Transverse colon (tissue), 4 donors: ENCODE data around the gene CNMD. TPM values are rescaled to one million over a fixed set of nuclear protein-coding genes. Genes with fewer than 3 reads are reported as not detected.

Experiments used
- DNase-seq: peaks from one replicate; pipeline ENCODE4 v3.0.0-alpha.2; 2019
- H3K27ac ChIP-seq, 4 donors: fragments of 200-600 bp; sonication (generic); 2 replicates each; pipeline ENCODE4 v1.5.1; 2016 to 2018; ENCODE audit warnings: inconsistent platforms in 4 of 4
- H3K27me3 ChIP-seq: fragments of 200-600 bp; sonication (generic); 2 replicates; pipeline ENCODE4 v1.5.1; 2017; ENCODE audit warnings: inconsistent platforms
- H3K36me3 ChIP-seq, 4 donors: fragments of 200-600 bp; sonication (generic); 2 replicates each; pipeline ENCODE4 v1.5.1; 2017 to 2019; ENCODE audit warnings: inconsistent platforms in 4 of 4
- H3K4me1 ChIP-seq, 4 donors: fragments of 200-600 bp; sonication (generic); 2 replicates each; pipeline ENCODE4 v1.5.1; 2017 to 2020; ENCODE audit warnings: inconsistent platforms in 4 of 4
- H3K4me3 ChIP-seq, 4 donors: fragments of 200-600 bp; sonication (generic); 1 replicate in 1 of 4; 2 replicates in 3 of 4; pipeline versions ENCODE4 v1.5.1 to v1.6.1; 2017 to 2019; ENCODE audit warnings: inconsistent platforms in 4 of 4
- H3K9me3 ChIP-seq, 2 donors: fragments of 200-600 bp; sonication (generic); 2 replicates each; pipeline ENCODE4 v1.5.1; 2017 to 2019; ENCODE audit warnings: inconsistent platforms in 2 of 2
- CTCF ChIP-seq, 5 experiments: fragments of 200-600 bp in 3 of 5; fragments of 450-650 bp in 2 of 5; sonication (generic) in 3 of 5; IDR thresholded peaks; 1 replicate in 2 of 5; 2 replicates in 3 of 5; pipeline ENCODE4 v1.5.1; 2016 to 2017; ENCODE audit warnings: antibody characterized with exemption in 5 of 5, inconsistent platforms in 3 of 5, mild to moderate bottlenecking in 2 of 5, moderate library complexity in 1 of 5
- EP300 ChIP-seq: sonication (generic); formaldehyde crosslinking; IDR thresholded peaks from one replicate; pipeline ENCODE4 v1.6.1; 2017; ENCODE audit warnings: antibody characterized with exemption, low read depth
- POLR2A ChIP-seq: fragments of 450-650 bp; IDR thresholded peaks from one replicate; pipeline ENCODE4 v1.6.1; 2016; ENCODE audit warnings: antibody characterized with exemption, mild to moderate bottlenecking, moderate library complexity
- POLR2AphosphoS5 ChIP-seq, 3 donors: sonication (generic); formaldehyde crosslinking; IDR thresholded peaks; one replicate each; pipeline ENCODE4 v1.6.1; 2016; ENCODE audit warnings: antibody characterized with exemption in 3 of 3
- WGBS, 2 donors: methylation state at CpG; one replicate each; pipeline ENCODE4 v1.1.5; 2018; ENCODE audit warnings: low coverage in 1 of 2; 5-methylcytosine and 5-hydroxymethylcytosine counted together
- in situ Hi-C, 4 donors: fragments of 200-750 bp; cut with MboI; loops; one replicate each; pipeline versions ENCODE4 v1.15.0 to v1.15.1; 2017; ENCODE audit warnings: low sequenced_read_pairs in 3 of 4, low pct_ligation_motif_present in 1 of 4, low pct_unique_long_range_greater_than_20kb in 1 of 4
- intact Hi-C: fragments of 100-400 bp; cut with DNase I; formaldehyde crosslinking; loops from one replicate; pipeline ENCODE4 v1.15.1; 2023; ENCODE audit warnings: low total_unique reads
- total RNA-seq, 4 donors: library from RNA; depleted of rRNA; stranded (reverse); fragments of >200 nt; gene quantifications; one replicate each; pipeline ENCODE4 v1.1.0, GENCODE V29; 2016

Gene CNMD
- total RNA-seq, 4 donors from 2014 or later = not detected

GRCh38 chr13:52775511-52775910 lies 35.9 kb upstream of the CNMD start:
- Histone ChIP-seq H3K4me1 (no peaks in the 10 kb centered on the region), H3K27me3 (no peaks in the 10 kb centered on the region), H3K27ac (no peak overlapping the region), H3K36me3 (no peaks in the 10 kb centered on the region), H3K9me3 (no peaks in the 10 kb centered on the region), H3K4me3 (no peak overlapping the region)
- in situ Hi-C loops (no loop called here), intact Hi-C loops (no loop called here)
- no peak for DNase-seq
- TF ChIP-seq CTCF (IDR thresholded peaks at IDR 0.05) = no peak
- no peak for TF ChIP-seq POLR2AphosphoS5 (IDR thresholded peaks at IDR 0.05)
- no peak for TF ChIP-seq EP300
- TF ChIP-seq POLR2A = no peak
- 56% methylated on average over 5 of the region's 5 CpGs for WGBS, 2 donors

GRCh38 chr13:52767949-52768516 lies 28.4 kb upstream of the CNMD start:
- Histone ChIP-seq H3K27me3 (no peaks in the 10 kb centered on the region), H3K4me3 (no peak overlapping the region), H3K27ac (no peak overlapping the region), H3K9me3 (no peaks in the 10 kb centered on the region), H3K36me3 (no peaks in the 10 kb centered on the region), H3K4me1 (no peaks in the 10 kb centered on the region)
- TF ChIP-seq POLR2AphosphoS5 (IDR thresholded peaks at IDR 0.05) (no peak), EP300 (no peak), CTCF (IDR thresholded peaks at IDR 0.05) (no peak), POLR2A (no peak)
- 75 to 76% methylated on average over 4 of the region's 4 CpGs for WGBS, 2 donors
- DNase-seq = no peak
- intact Hi-C loops = no loop called here
- in situ Hi-C loops = no loop called here

GRCh38 chr13:52765611-52766390 lies 26.2 kb upstream of the CNMD start:
- in situ Hi-C loops (no loop called here), intact Hi-C loops (no loop called here)
- Histone ChIP-seq H3K27ac (no peak overlapping the region), H3K36me3 (no peaks in the 10 kb centered on the region), H3K4me1 (no peaks in the 10 kb centered on the region), H3K4me3 (no peak overlapping the region), H3K27me3 (no peaks in the 10 kb centered on the region), H3K9me3 (no peaks in the 10 kb centered on the region)
- no peak for TF ChIP-seq POLR2A
- no peak for TF ChIP-seq EP300
- TF ChIP-seq CTCF (IDR thresholded peaks at IDR 0.05) = no peak
- no peak for TF ChIP-seq POLR2AphosphoS5 (IDR thresholded peaks at IDR 0.05)
- no peak for DNase-seq
- 76 to 88% methylated on average over 7 to 11 of the region's 11 CpGs for WGBS, 2 donors

DNA sequence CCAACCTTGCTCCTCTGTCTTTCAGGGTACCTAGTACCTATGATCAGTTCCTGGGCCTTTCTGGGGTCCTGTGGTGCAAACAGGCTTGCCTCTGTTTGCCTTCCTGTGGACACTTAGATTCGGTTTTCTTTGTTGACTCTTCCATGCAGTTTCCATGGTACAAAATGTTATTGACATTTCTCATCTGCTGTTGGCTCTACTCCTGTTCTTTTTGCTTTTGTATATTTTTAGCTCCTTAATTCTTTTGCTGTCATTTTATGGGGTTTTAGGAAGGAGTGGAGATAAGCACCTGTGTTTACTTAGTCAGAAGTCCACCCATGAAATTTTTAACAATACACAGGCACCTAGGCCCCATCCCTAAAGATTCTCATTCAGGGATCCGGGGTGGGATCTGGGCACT lies 20.5 kb upstream of the CNMD start:
- in situ Hi-C loops = no loop called here

More for the DNA sequence above, 20.5 kb upstream of the CNMD start:
- Histone ChIP-seq H3K27ac (no peak overlapping the region), H3K36me3 (no peaks in the 10 kb centered on the region), H3K4me3 (no peak overlapping the region), H3K9me3 (no peaks in the 10 kb centered on the region), H3K27me3 (no peaks in the 10 kb centered on the region), H3K4me1 (no peaks in the 10 kb centered on the region)
- intact Hi-C loops = no loop called here
- TF ChIP-seq POLR2A (no peak), POLR2AphosphoS5 (IDR thresholded peaks at IDR 0.05) (no peak), CTCF (IDR thresholded peaks at IDR 0.05) (no peak), EP300 (no peak)
- 40 to 80% methylated on average over 1 to 2 of the region's 2 CpGs for WGBS, 2 donors
- no peak for DNase-seq
